OCI-LY1 (cell line): ENCODE results near the gene FGFR2.

ENCODE experiments used
- H2AFZ ChIP-seq: fragments of 200-600 bp; sonication (generic), shearing (Covaris generic); 2 replicates; pipeline ENCODE4 v1.6.0; 2014; ENCODE audit warnings: antibody characterized with exemption, mild to moderate bottlenecking, low read length
- H3F3A ChIP-seq: fragments of 200-600 bp; sonication (generic), shearing (Covaris generic); 2 replicates; pipeline ENCODE4 v1.6.0; 2014; ENCODE audit warnings: mild to moderate bottlenecking, antibody characterized with exemption, low read length, moderate library complexity; ENCODE audit not compliant: insufficient read depth
- H3K27ac ChIP-seq: fragments of 200-600 bp; sonication (generic); 2 replicates; pipeline ENCODE4 v1.5.1; 2014; ENCODE audit warnings: low read length, mixed run types, mild to moderate bottlenecking, low read depth; ENCODE audit not compliant: poor library complexity, severe bottlenecking
- H3K27me3 ChIP-seq: fragments of 200-600 bp; sonication (generic); 2 replicates; pipeline ENCODE4 v1.6.0; 2014; ENCODE audit warnings: antibody characterized with exemption, mild to moderate bottlenecking, low read length, moderate library complexity; ENCODE audit not compliant: insufficient read depth
- H3K36me3 ChIP-seq: fragments of 200-600 bp; sonication (generic); 2 replicates; pipeline ENCODE4 v1.6.1; 2014; ENCODE audit warnings: mild to moderate bottlenecking, antibody characterized with exemption, low read length, moderate library complexity, mixed read lengths; ENCODE audit not compliant: insufficient read depth
- H3K4me1 ChIP-seq: fragments of 200-600 bp; sonication (generic); 2 replicates; pipeline ENCODE4 v1.5.1; 2014; ENCODE audit warnings: mild to moderate bottlenecking, low read length, moderate library complexity; ENCODE audit not compliant: insufficient read depth, severe bottlenecking
- H3K4me2 ChIP-seq: fragments of 200-600 bp; sonication (generic), shearing (Covaris generic); 2 replicates; pipeline ENCODE4 v1.6.1; 2014; ENCODE audit warnings: low read length
- H3K4me3 ChIP-seq: fragments of 200-600 bp; sonication (generic); 2 replicates; pipeline ENCODE4 v1.5.1; 2014; ENCODE audit warnings: low read length, low read depth, mild to moderate bottlenecking, mixed read lengths; ENCODE audit not compliant: poor library complexity, severe bottlenecking
- H3K79me2 ChIP-seq: fragments of 200-600 bp; shearing (Covaris generic); 2 replicates; pipeline ENCODE4 v1.6.1; 2016; ENCODE audit warnings: mixed run types, low read length, mixed read lengths; ENCODE audit not compliant: insufficient read depth
- H3K9ac ChIP-seq: fragments of 200-600 bp; sonication (generic), shearing (Covaris generic); 2 replicates; pipeline ENCODE4 v1.6.1; 2014; ENCODE audit warnings: mild to moderate bottlenecking, low read length, mixed read lengths
- H3K9me2 ChIP-seq: fragments of 200-600 bp; sonication (generic), shearing (Covaris generic); 2 replicates; pipeline ENCODE4 v1.6.1; 2014; ENCODE audit warnings: low read depth, mild to moderate bottlenecking, low read length, mixed read lengths
- H3K9me3 ChIP-seq: fragments of 200-600 bp; shearing (Covaris generic); 2 replicates; pipeline ENCODE4 v1.6.1; 2014; ENCODE audit warnings: low read length, mixed read lengths
- H4K20me1 ChIP-seq: fragments of 200-600 bp; sonication (generic), shearing (Covaris generic); 2 replicates; pipeline ENCODE4 v1.6.0; 2016; ENCODE audit warnings: mild to moderate bottlenecking, low read length; ENCODE audit not compliant: insufficient read depth
- CTCF ChIP-seq: fragments of 200-600 bp; sonication (generic), shearing (Covaris generic); IDR thresholded peaks from 2 replicates; pipeline ENCODE4 v1.5.1; 2017; ENCODE audit warnings: mild to moderate bottlenecking, antibody characterized with exemption, low read length, moderate library complexity, mixed read lengths
- EZH2 ChIP-seq: fragments of 200-600 bp; sonication (generic), shearing (Covaris generic); IDR thresholded peaks from 2 replicates; pipeline ENCODE4 v1.8.0; 2017; ENCODE audit warnings: borderline replicate concordance, mixed run types, mild to moderate bottlenecking, antibody characterized with exemption, low read length, moderate library complexity, mixed read lengths

FGFR2 gene

DNA sequence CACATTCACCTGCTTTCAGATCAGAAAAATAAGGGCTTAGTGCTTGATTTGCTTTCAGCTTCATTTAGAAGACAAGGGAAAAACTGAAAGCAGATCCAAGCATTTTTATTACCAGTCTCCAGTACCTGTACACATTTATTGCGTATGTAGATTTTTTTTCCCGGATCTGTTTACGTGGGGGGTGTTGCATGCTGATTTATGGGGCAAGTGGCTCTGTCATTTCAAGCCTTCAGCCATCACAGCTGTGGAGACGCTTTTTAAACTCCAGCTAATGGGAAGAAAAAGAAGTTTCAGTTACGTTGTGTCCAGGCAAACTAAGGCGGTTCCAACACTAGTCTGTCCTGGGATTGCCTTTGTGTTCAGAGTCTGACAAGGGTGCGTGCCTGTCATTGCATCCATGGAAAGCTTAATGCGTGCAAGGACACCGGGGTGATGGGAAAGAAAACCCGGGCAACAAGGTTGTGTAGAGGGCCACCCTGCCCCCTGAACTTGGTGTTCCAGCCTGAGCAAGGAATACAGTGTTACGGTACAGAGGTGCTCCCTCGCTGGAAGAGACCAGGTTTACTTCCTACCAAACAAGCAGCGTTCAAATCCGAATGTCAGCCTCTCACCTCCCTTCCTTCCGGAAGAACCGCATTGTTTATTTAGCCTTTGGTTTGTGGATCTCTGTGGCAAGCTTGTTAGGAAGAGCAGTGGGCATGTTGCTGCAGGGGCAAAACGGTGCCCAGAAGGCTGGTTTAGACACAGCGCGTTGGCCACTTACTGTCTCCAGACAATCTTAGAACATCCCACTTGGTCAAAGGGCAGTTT, 128.2 kb downstream of the FGFR2 start:
- Histone ChIP-seq H3K36me3 (no peaks in the 10 kb centered on the region), H3K4me2 (no peak overlapping the region), H3K79me2 (no peaks in the 10 kb centered on the region), H3K27ac (no peak overlapping the region), H3K9me2 (no peaks in the 10 kb centered on the region), H3K9me3 (no peaks in the 10 kb centered on the region), H3F3A (no peaks in the 10 kb centered on the region), H3K9ac (no peak overlapping the region), H3K27me3 (no peaks in the 10 kb centered on the region), H3K4me3 (no peak overlapping the region), H2AFZ (no peak overlapping the region), H3K4me1 (no peaks in the 10 kb centered on the region), H4K20me1 (no peaks in the 10 kb centered on the region)
- TF ChIP-seq CTCF = no peak
- no peak for TF ChIP-seq EZH2

- H2AFZ ChIP-seq = no peak overlapping the region
- no peak overlapping the region for H3K4me2 ChIP-seq
- no peaks in the 10 kb centered on the region for H3F3A ChIP-seq
- H3K36me3 ChIP-seq = no peaks in the 10 kb centered on the region
- H3K27ac ChIP-seq = no peak overlapping the region
- H3K9me2 ChIP-seq = no peaks in the 10 kb centered on the region
- H3K79me2 ChIP-seq = no peaks in the 10 kb centered on the region
- no peak overlapping the region for H3K4me3 ChIP-seq
- TF ChIP-seq EZH2 (no peak), CTCF (no peak)
- no peaks in the 10 kb centered on the region for H4K20me1 ChIP-seq
- H3K27me3 ChIP-seq = no peaks in the 10 kb centered on the region
- no peak overlapping the region for H3K9ac ChIP-seq
- H3K4me1 ChIP-seq = no peaks in the 10 kb centered on the region
- no peaks in the 10 kb centered on the region for H3K9me3 ChIP-seq
Observed at GRCh38 chr10:121468726-121469125, 129.5 kb downstream of the FGFR2 start.

DNA sequence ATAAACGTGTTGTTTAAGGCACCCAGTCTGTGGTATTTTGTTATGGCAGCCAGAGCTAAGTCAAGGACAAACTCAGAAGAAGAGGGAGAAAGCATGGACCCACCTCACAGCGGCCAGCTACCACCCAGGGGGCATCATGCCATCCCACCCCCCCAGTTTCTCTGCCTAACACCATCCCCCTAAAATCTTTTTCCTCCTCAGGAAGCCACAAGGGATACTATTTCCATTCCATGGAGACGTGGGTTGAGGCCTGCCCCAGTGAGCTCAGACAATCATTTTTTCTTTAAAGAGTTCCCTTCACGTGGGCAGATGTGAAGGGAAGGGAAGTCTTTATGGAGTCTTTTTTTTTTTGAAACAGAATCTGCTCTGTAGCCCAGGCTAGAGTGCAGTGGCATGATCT, 131.8 kb downstream of the FGFR2 start:
- H3K79me2 ChIP-seq = no peaks in the 10 kb centered on the region
- no peaks in the 10 kb centered on the region for H3K36me3 ChIP-seq
- TF ChIP-seq EZH2 = no peak
- TF ChIP-seq CTCF = no peak
- H3K9me2 ChIP-seq = no peaks in the 10 kb centered on the region
- H3K27ac ChIP-seq = no peak overlapping the region
- no peak overlapping the region for H3K4me2 ChIP-seq
- H3K9ac ChIP-seq = no peak overlapping the region
- H4K20me1 ChIP-seq = no peaks in the 10 kb centered on the region
- H3K27me3 ChIP-seq = no peaks in the 10 kb centered on the region
- no peak overlapping the region for H3K4me3 ChIP-seq
- no peaks in the 10 kb centered on the region for H3K9me3 ChIP-seq
- H2AFZ ChIP-seq = no peak overlapping the region
- H3K4me1 ChIP-seq = no peaks in the 10 kb centered on the region
- H3F3A ChIP-seq = no peaks in the 10 kb centered on the region
